ENCODE data around the gene AP4E1.
"Not testable (repeated sequence)": the region's sequence is repeated elsewhere in the genome, so short reads cannot be mapped to it uniquely, and the experiment has no call there.

Gene AP4E1

GRCh38 chr15:50950745-50951144 is 42.3 kb downstream of the AP4E1 start:
- not testable (repeated sequence) for DNase-seq (ENCODE audit: low read depth)

GRCh38 chr15:50953302-50953701 is 44.8 kb downstream of the AP4E1 start:
- DNase-seq (ENCODE audit: low read depth): no peak

GRCh38 chr15:50954837-50955236 is 46.4 kb downstream of the AP4E1 start:
- DNase-seq (ENCODE audit: low read depth): not testable (repeated sequence)

- no peak for DNase-seq (ENCODE audit: low read depth)
Measured at GRCh38 chr15:50959717-50960116, 51.2 kb downstream of the AP4E1 start.

- no peak for DNase-seq (ENCODE audit: low read depth)
Measured at GRCh38 chr15:50964075-50964474, 55.6 kb downstream of the AP4E1 start.

GRCh38 chr15:50968353-50968752 is 59.9 kb downstream of the AP4E1 start:
- no peak for DNase-seq (ENCODE audit: low read depth)

- no peak for DNase-seq (ENCODE audit: low read depth)
Measured at GRCh38 chr15:50970524-50970923, 62.0 kb downstream of the AP4E1 start.

- no peak for DNase-seq (ENCODE audit: low read depth)
Measured at GRCh38 chr15:50971115-50971514, 62.6 kb downstream of the AP4E1 start.

GRCh38 chr15:50971542-50971941 is 63.1 kb downstream of the AP4E1 start:
- no peak for DNase-seq (ENCODE audit: low read depth)

GRCh38 chr15:50973605-50974004 is 65.1 kb downstream of the AP4E1 start:
- no peak for DNase-seq (ENCODE audit: low read depth)

GRCh38 chr15:50977162-50977561 is 68.7 kb downstream of the AP4E1 start:
- DNase-seq (ENCODE audit: low read depth): no peak

- DNase-seq (ENCODE audit: low read depth): no peak
Measured at GRCh38 chr15:50978580-50978979, 70.1 kb downstream of the AP4E1 start.

- DNase-seq (ENCODE audit: low read depth): no peak
Measured at GRCh38 chr15:50979041-50979440, 70.6 kb downstream of the AP4E1 start.

GRCh38 chr15:50993598-50993997 is 85.1 kb downstream of the AP4E1 start:
- no peak for DNase-seq (ENCODE audit: low read depth)

- no peak for DNase-seq (ENCODE audit: low read depth)
Measured at GRCh38 chr15:50996641-50997040, 88.2 kb downstream of the AP4E1 start.

GRCh38 chr15:50997371-50998051 is 89.0 kb downstream of the AP4E1 start:
- no peak for DNase-seq (ENCODE audit: low read depth)

- no peak for DNase-seq (ENCODE audit: low read depth)
Measured at GRCh38 chr15:51004103-51004551, 95.6 kb downstream of the AP4E1 start.

GRCh38 chr15:51006336-51006985 is 98.0 kb downstream of the AP4E1 start:
- no peak for DNase-seq (ENCODE audit: low read depth)

GRCh38 chr15:51007131-51007666 is 98.7 kb downstream of the AP4E1 start:
- no peak for DNase-seq (ENCODE audit: low read depth)

- no peak for DNase-seq (ENCODE audit: low read depth)
Measured at GRCh38 chr15:51011212-51011611, 102.7 kb downstream of the AP4E1 start.

- DNase-seq (ENCODE audit: low read depth): no peak
Measured at GRCh38 chr15:51016615-51017014, 108.1 kb downstream of the AP4E1 start.

- DNase-seq (ENCODE audit: low read depth): no peak
Measured at GRCh38 chr15:51022206-51022605, 113.7 kb downstream of the AP4E1 start.

- DNase-seq (ENCODE audit: low read depth): no peak
Measured at GRCh38 chr15:51023499-51023898, 115.0 kb downstream of the AP4E1 start.
